Activated T-helper 2 cell treated with anti-CD3 and anti-CD28 coated beads, Interferon-gamma antibody, Interleukin-2, Interleukin-4, amounts not matched to agents 10 μg/mL and 5 μg/mL and 100 μg/mL, durations not matched to agents 14 hours and 24 hours and 36 hours (primary cell): ENCODE data around the gene UTP25. TPM values are rescaled to one million over a fixed set of nuclear protein-coding genes. Genes with fewer than 3 reads are reported as not detected.
A peak's percentile ranks its signal among the peaks of the same experiment; 100 is the strongest.

Source experiments
- DNase-seq: peaks from one replicate; pipeline ENCODE4 v3.0.0; 2021; ENCODE audit warnings: low spot score
- H3K27ac Mint-ChIP-seq: one replicate; pipeline ENCODE4 v1.8.0; 2021; ENCODE audit warnings: mixed read lengths
- H3K27me3 Mint-ChIP-seq: one replicate; pipeline ENCODE4 v1.8.0; 2021; ENCODE audit warnings: low read depth, mixed read lengths
- H3K36me3 Mint-ChIP-seq: one replicate; pipeline ENCODE4 v1.8.0; 2021; ENCODE audit warnings: low read depth, mixed read lengths
- H3K4me1 Mint-ChIP-seq: one replicate; pipeline ENCODE4 v1.8.0; 2021; ENCODE audit warnings: low read depth, mixed read lengths
- H3K4me3 Mint-ChIP-seq: one replicate; pipeline ENCODE4 v1.8.0; 2021; ENCODE audit warnings: low read depth, mild to moderate bottlenecking, moderate library complexity, mixed read lengths
- H3K9me3 Mint-ChIP-seq: one replicate; pipeline ENCODE4 v1.8.0; 2021; ENCODE audit warnings: mixed read lengths
- intact Hi-C: fragments of 100-400 bp; cut with micrococcal nuclease; formaldehyde crosslinking; loops from one replicate; pipeline ENCODE4 v1.15.1; 2023
- total RNA-seq: library from RNA; stranded (reverse); gene quantifications from 2 replicates; pipeline ENCODE4 v1.2.3, GENCODE V29; 2022

Gene UTP25
- total RNA-seq, 1 donor from 2014 or later = 18.7 TPM

- Mint-ChIP-seq H3K4me3 (no peak overlapping the region), H3K27ac (peak overlapping the region; percentile 81), H3K9me3 (no peaks in the 10 kb centered on the region), H3K36me3 (peaks cover 97% of the 10 kb centered on the region), H3K4me1 (peaks cover 73% of the 10 kb centered on the region), H3K27me3 (no peaks in the 10 kb centered on the region)
- DNase-seq = no peak
- intact Hi-C loops = loop anchor here (1.0 to 2.0 kb wide), 4 partner anchors 9 to 85 kb away; partner anchors contain the start of gene UTP25
Measured at GRCh38 chr1:209835782-209836298, 8.1 kb downstream of the UTP25 start.

DNA sequence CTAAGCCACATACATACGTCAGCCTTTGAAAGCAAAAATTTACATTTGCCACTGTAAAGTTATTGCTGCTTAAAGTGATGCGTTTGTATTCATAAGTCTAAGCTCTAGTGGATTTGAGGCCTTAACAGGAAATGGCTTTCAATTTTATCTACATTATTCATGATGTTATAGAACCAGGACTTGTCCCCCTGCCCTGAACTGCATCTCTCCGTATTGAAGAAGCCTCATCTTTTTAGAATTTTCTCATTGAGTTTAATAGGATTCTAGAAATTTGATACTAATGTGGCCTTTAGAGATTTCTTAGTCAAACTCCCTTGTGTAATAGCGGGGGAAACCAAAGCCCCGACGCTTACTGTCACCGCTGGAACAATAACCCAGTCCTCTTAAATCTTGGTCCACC lies 9.9 kb downstream of the UTP25 start:
- Mint-ChIP-seq H3K4me1 (peaks cover 70% of the 10 kb centered on the region), H3K27ac (no peak overlapping the region), H3K27me3 (no peaks in the 10 kb centered on the region), H3K9me3 (no peaks in the 10 kb centered on the region), H3K36me3 (peaks cover 99% of the 10 kb centered on the region), H3K4me3 (no peak overlapping the region)
- intact Hi-C loops = loop anchor here (2.0 kb wide), 2 partner anchors 15 to 69 kb away; no protein-coding TSS in a partner anchor
- DNase-seq = no peak

- no peak for DNase-seq
- Mint-ChIP-seq H3K27me3 (no peaks in the 10 kb centered on the region), H3K9me3 (no peaks in the 10 kb centered on the region), H3K4me1 (peaks cover 66% of the 10 kb centered on the region), H3K27ac (peak overlapping the region; percentile 42), H3K36me3 (peaks cover 99% of the 10 kb centered on the region), H3K4me3 (no peak overlapping the region)
- intact Hi-C loops = no loop called here
Measured at GRCh38 chr1:209838537-209838936, 10.8 kb downstream of the UTP25 start.

- H3K27ac Mint-ChIP-seq = peak overlapping the region; percentile 91
- no peak for DNase-seq
Measured at GRCh38 chr1:209839875-209840546, 12.2 kb downstream of the UTP25 start.

DNA sequence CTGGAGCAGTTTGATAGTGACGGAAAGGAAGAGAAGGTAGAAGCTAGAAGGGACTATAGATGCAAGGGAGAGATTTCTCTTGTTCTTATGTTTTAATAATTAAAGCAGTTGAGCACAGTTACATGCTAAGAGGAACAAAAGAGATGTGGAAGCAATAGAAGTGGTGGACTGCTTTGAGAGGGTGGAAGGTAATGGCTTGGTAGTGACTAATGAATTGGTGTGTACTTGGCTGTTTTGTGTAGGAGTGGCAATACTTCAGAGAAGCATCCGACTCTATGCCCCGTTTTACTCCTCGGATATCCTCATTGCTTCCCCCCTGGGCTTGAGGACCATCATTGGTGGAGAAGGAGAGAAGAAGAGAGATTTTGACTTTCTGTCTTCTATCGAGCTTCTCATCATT lies 12.8 kb downstream of the UTP25 start:
- no peak for DNase-seq
- peak overlapping the region; percentile 49 for H3K4me3 Mint-ChIP-seq
- no peaks in the 10 kb centered on the region for H3K9me3 Mint-ChIP-seq
- peak overlapping the region; percentile 91 for H3K27ac Mint-ChIP-seq
- H3K4me1 Mint-ChIP-seq = peaks cover 47% of the 10 kb centered on the region
- H3K36me3 Mint-ChIP-seq = peaks cover 93% of the 10 kb centered on the region
- H3K27me3 Mint-ChIP-seq = no peaks in the 10 kb centered on the region
- intact Hi-C loops = loop anchor here (2.0 kb wide), 1 partner anchor 16 kb away; no protein-coding TSS in a partner anchor

More at GRCh38 chr1:209839875-209840546, 12.2 kb downstream of the UTP25 start:
- H3K36me3 Mint-ChIP-seq = peaks cover 93% of the 10 kb centered on the region
- peaks cover 53% of the 10 kb centered on the region for H3K4me1 Mint-ChIP-seq
- no peaks in the 10 kb centered on the region for H3K9me3 Mint-ChIP-seq
- H3K4me3 Mint-ChIP-seq = peak overlapping the region; percentile 49
- intact Hi-C loops = loop anchor here (2.0 kb wide), 1 partner anchor 17 kb away; no protein-coding TSS in a partner anchor
- H3K27me3 Mint-ChIP-seq = no peaks in the 10 kb centered on the region

DNA sequence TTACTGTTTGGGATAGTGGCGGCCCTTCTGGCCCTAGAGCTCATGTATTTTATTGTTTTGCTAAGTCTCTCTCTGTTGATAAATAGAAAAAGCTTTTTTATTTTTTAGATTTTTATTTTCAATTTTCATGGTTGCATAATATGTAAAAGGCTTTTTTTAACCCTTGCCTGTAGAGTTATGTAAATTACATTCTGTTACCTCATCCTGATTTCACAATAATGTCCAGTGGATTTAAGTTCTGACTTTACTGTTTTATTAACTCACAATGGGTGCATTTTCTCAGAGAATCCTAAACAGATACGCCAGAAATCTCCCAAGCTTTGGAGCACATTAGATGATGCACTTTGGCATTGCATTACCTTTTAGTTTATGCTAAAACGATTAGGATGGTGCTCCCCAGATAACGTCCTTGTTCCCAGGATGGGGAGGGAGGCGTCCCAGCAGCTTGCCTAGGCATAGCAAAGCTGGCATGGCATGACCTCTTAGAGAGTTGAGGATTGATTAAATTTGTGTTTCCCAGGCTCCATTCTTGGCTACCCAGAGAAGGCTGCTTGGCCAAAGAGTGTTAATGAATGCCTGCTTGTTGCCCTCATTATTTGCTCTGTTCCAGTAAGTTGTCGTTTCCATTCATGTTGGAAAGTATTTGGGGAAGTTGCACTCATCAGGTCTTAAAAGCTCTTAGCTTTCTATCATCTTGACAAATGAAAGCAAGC lies 17.1 kb downstream of the UTP25 start:
- peaks cover 85% of the 10 kb centered on the region for H3K36me3 Mint-ChIP-seq
- H3K9me3 Mint-ChIP-seq = no peaks in the 10 kb centered on the region
- peaks cover 31% of the 10 kb centered on the region for H3K4me1 Mint-ChIP-seq

DNA sequence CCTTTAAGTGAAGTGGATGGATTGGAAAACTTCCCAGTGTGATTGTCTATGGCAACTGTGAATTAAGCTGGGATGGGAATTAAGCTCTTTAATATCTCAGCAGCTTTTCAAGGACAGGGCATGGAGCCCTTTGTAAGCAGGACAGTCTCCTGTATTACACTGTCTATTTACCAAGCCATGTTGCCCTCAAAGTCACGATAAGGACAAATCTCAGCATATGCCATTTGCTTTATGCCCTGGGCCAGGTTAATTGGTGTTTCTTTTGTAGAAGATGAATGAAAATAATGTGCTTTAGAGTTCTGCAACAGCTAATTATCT lies 17.6 kb downstream of the UTP25 start:
- Mint-ChIP-seq H3K27me3 (no peaks in the 10 kb centered on the region), H3K9me3 (no peaks in the 10 kb centered on the region), H3K4me1 (peaks cover 26% of the 10 kb centered on the region), H3K27ac (no peak overlapping the region), H3K4me3 (no peak overlapping the region), H3K36me3 (peaks cover 85% of the 10 kb centered on the region)
- DNase-seq = no peak
- intact Hi-C loops = no loop called here

More for the DNA sequence above, 17.1 kb downstream of the UTP25 start:
- no peaks in the 10 kb centered on the region for H3K27me3 Mint-ChIP-seq
- no peak for DNase-seq
- H3K4me3 Mint-ChIP-seq = no peak overlapping the region
- no peak overlapping the region for H3K27ac Mint-ChIP-seq
- intact Hi-C loops = no loop called here

DNA sequence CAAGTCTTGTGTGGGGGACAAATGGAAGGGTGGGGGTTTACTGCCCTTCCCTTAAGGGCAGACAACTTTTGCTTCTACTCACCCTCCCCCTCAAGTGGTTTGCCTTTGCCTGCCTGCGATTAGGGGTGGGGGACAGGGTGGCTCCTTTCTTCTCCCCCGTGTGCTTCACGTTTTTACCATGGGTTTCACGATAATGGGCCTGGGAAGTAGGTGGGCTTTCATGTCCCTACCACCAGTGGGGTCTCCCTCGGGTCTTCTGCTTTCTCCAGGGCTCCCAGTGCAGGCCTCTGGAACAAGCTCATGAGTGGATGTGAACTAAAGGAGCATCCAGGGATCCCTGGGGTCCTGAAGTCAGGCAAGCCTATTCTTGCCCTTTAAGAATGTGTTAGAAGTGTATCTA lies 21.6 kb downstream of the UTP25 start:
- intact Hi-C loops = no loop called here
- Mint-ChIP-seq H3K27me3 (no peaks in the 10 kb centered on the region), H3K4me1 (peaks cover 23% of the 10 kb centered on the region), H3K27ac (no peak overlapping the region), H3K36me3 (peaks cover 84% of the 10 kb centered on the region), H3K9me3 (no peaks in the 10 kb centered on the region), H3K4me3 (no peak overlapping the region)
- DNase-seq = no peak

DNA sequence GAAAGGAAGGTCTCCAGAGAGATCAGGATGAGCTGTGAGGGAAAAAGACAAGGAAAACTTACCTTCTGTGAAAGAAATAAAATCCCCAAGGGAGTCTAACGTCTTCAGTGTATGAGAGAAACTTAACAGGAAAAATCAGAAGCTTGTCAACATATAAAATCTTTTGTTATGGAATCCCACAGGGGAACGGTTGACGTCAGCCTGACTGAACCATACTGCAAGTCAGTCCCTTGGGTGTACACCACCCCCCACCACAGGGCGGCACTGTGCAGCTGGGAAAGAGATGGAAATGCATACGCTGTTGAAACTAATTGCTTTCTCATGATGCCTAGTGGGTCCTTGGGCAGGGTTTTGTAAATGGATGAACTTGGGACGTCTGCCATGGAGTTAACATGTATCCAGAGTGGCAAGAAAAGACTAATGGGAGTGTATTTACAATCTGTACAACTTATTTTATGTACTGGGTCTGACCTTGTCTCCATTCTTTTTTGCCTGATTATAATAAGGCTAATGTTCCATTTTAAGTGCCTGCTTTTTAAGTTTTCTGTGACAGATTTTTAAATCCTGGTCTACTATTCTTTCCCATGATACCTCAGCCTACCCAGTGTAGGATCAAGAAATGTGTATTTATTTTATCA lies 22.7 kb downstream of the UTP25 start:
- H3K36me3 Mint-ChIP-seq = peaks cover 84% of the 10 kb centered on the region
- peaks cover 23% of the 10 kb centered on the region for H3K4me1 Mint-ChIP-seq
- H3K27me3 Mint-ChIP-seq = no peaks in the 10 kb centered on the region
- no peak overlapping the region for H3K4me3 Mint-ChIP-seq
- H3K9me3 Mint-ChIP-seq = no peaks in the 10 kb centered on the region
- H3K27ac Mint-ChIP-seq = no peak overlapping the region
- no peak for DNase-seq
- intact Hi-C loops = no loop called here

DNA sequence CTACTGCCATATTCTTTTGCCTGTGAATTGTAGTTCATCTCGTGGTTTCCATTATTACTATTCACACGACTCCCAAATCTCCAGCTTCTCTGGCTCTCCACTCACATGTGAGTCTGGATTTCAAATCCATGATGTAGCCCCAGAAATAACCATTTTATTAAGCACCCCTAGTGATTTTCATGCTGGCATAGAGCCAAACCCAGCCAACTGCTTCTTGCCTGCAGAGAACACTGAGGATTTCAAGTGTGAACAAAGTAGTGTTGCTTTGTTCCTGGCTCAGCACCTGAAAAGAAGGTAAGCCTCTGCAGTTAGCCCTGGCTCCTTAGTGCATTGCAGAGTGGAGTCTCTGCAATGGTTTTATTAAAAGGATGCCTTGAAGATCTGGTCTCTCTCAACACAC lies 25.9 kb downstream of the UTP25 start:
- peaks cover 58% of the 10 kb centered on the region for H3K36me3 Mint-ChIP-seq
- H3K27me3 Mint-ChIP-seq = no peaks in the 10 kb centered on the region
- H3K4me1 Mint-ChIP-seq = peaks cover 9% of the 10 kb centered on the region
- H3K9me3 Mint-ChIP-seq = no peaks in the 10 kb centered on the region
- no peak overlapping the region for H3K4me3 Mint-ChIP-seq
- no peak overlapping the region for H3K27ac Mint-ChIP-seq
- DNase-seq = no peak
- intact Hi-C loops = no loop called here

DNA sequence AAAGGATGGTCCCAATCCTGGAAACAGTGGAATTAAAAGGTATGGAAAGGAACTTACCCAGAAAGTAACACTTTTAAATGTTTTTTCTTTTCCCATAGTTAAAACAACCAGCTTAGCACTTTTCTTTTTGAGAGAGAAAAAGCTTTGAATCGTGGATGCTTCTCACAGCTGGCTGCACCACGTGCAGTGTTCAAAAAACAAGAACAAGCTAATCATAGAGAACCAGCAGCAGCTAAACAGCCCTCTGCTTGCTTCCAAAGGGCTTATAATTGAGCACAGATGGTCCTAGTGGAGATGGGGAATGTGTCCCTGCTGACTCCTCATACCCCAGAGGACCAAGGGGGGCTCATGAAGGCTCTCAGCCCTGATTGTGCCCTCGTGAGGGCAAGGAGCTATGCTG lies 26.4 kb downstream of the UTP25 start:
- Mint-ChIP-seq H3K9me3 (no peaks in the 10 kb centered on the region), H3K36me3 (peaks cover 55% of the 10 kb centered on the region), H3K4me1 (peaks cover 8% of the 10 kb centered on the region), H3K4me3 (no peak overlapping the region), H3K27ac (peak overlapping the region; percentile 42), H3K27me3 (no peaks in the 10 kb centered on the region)
- intact Hi-C loops = no loop called here
- DNase-seq = no peak

DNA sequence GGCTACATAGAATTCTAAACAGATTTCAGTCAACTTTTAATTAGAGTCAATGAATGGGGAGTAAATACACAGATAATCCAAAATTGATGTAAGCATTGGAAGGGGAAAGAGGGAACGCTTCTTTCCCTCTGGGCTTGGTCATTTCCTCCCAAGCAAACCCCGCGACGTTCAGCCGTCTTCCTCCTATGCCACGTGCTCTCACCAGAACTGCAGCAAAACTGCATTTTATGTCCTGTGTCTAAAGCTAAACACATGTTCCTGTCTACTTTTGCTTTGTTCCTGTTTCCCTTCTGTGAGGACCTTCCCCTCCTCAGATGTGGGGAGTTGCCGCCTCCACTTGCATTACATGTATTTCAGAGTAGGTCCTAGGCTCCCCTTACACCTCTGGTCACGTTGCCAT lies 27.2 kb downstream of the UTP25 start:
- intact Hi-C loops = no loop called here
- DNase-seq = no peak
- H3K4me3 Mint-ChIP-seq = no peak overlapping the region
- H3K27ac Mint-ChIP-seq = no peak overlapping the region
- peaks cover 47% of the 10 kb centered on the region for H3K36me3 Mint-ChIP-seq
- H3K27me3 Mint-ChIP-seq = no peaks in the 10 kb centered on the region
- peaks cover 6% of the 10 kb centered on the region for H3K4me1 Mint-ChIP-seq
- H3K9me3 Mint-ChIP-seq = no peaks in the 10 kb centered on the region

GRCh38 chr1:209855623-209856022 lies 27.9 kb downstream of the UTP25 start:
- H3K9me3 Mint-ChIP-seq = no peaks in the 10 kb centered on the region
- no peaks in the 10 kb centered on the region for H3K27me3 Mint-ChIP-seq
- H3K4me3 Mint-ChIP-seq = no peak overlapping the region
- intact Hi-C loops = loop anchor here (2.0 kb wide), 1 partner anchor 15 kb away; no protein-coding TSS in a partner anchor
- peaks cover 41% of the 10 kb centered on the region for H3K36me3 Mint-ChIP-seq
- peaks cover 6% of the 10 kb centered on the region for H3K4me1 Mint-ChIP-seq
- H3K27ac Mint-ChIP-seq = no peak overlapping the region
- DNase-seq = no peak
